CD4-positive, alpha-beta memory T cell (primary cell): Measurements from ENCODE around the gene TSPAN14. TPM values are rescaled to one million over a fixed set of nuclear protein-coding genes. Genes with fewer than 3 reads are reported as not detected.
A peak's percentile ranks its signal among the peaks of the same experiment; 100 is the strongest.

ENCODE experiments used
- CTCF ChIA-PET: fragments of 350-600 bp; sonication (Branson Sonifier 250); formaldehyde crosslinking; loops from one replicate; lab custom pipeline; 2021; ENCODE audit warnings: inconsistent platforms; ENCODE audit not compliant: partially characterized antibody; lab: Charles Lee
- POLR2A ChIA-PET: fragments of 350-600 bp; sonication (Branson Sonifier 250); formaldehyde crosslinking; loops from one replicate; lab custom pipeline; 2021; ENCODE audit not compliant: partially characterized antibody; lab: Charles Lee
- DNase-seq, 5 donors: peaks; one replicate each; pipeline versions ENCODE4 v3.0.0 to v3.0.0-alpha.2; 2020 to 2022; ENCODE audit warnings: mixed read lengths in 1 of 5
- H3K27ac ChIP-seq: one replicate; pipeline ENCODE4 v1.7.0; 2013; ENCODE audit warnings: low read depth, low read length
- H3K27me3 ChIP-seq: 2 replicates; pipeline ENCODE4 v1.7.0; 2013; ENCODE audit warnings: mild to moderate bottlenecking, low read length, moderate library complexity; ENCODE audit not compliant: insufficient read depth
- H3K36me3 ChIP-seq: 2 replicates; pipeline ENCODE4 v1.7.0; 2013; ENCODE audit warnings: mild to moderate bottlenecking, low read length, moderate library complexity; ENCODE audit not compliant: insufficient read depth
- H3K4me1 ChIP-seq: 2 replicates; pipeline ENCODE4 v1.7.0; 2013; ENCODE audit warnings: mild to moderate bottlenecking, low read length, moderate library complexity; ENCODE audit not compliant: insufficient read depth
- H3K4me3 ChIP-seq, 2 donors: one replicate each; pipeline ENCODE4 v1.7.0; 2013; ENCODE audit warnings: low read length in 2 of 2, mild to moderate bottlenecking in 1 of 2
- H3K9me3 ChIP-seq, 2 donors: one replicate each; pipeline ENCODE4 v1.7.0; 2013; ENCODE audit warnings: low read length in 2 of 2, control low read depth in 1 of 2; ENCODE audit not compliant: control insufficient read depth in 1 of 2
- H3K27ac Mint-ChIP-seq, 7 donors: one replicate each; pipeline ENCODE4 v1.8.0; 2020 to 2021; ENCODE audit warnings: mixed read lengths in 7 of 7, mild to moderate bottlenecking in 6 of 7, inconsistent platforms in 3 of 7, moderate library complexity in 3 of 7
- H3K27me3 Mint-ChIP-seq, 2 donors: one replicate each; pipeline ENCODE4 v1.8.0; 2020 to 2021; ENCODE audit warnings: mixed read lengths in 2 of 2
- H3K36me3 Mint-ChIP-seq, 2 donors: one replicate each; pipeline ENCODE4 v1.8.0; 2020 to 2021; ENCODE audit warnings: mixed read lengths in 2 of 2, inconsistent platforms in 1 of 2, mild to moderate bottlenecking in 1 of 2
- H3K4me1 Mint-ChIP-seq, 4 donors: one replicate each; pipeline ENCODE4 v1.8.0; 2020 to 2021; ENCODE audit warnings: mixed read lengths in 4 of 4, mild to moderate bottlenecking in 1 of 4
- H3K4me3 Mint-ChIP-seq, 8 donors: one replicate each; pipeline ENCODE4 v1.8.0; 2020 to 2021; ENCODE audit warnings: mixed read lengths in 8 of 8, mild to moderate bottlenecking in 7 of 8, moderate library complexity in 6 of 8, inconsistent platforms in 3 of 8
- H3K9me3 Mint-ChIP-seq, 8 donors: one replicate each; pipeline ENCODE4 v1.8.0; 2020 to 2021; ENCODE audit warnings: mixed read lengths in 8 of 8, mild to moderate bottlenecking in 5 of 8, inconsistent platforms in 3 of 8, moderate library complexity in 1 of 8
- intact Hi-C: fragments of 100-400 bp; cut with micrococcal nuclease; formaldehyde crosslinking; loops from one replicate; pipeline ENCODE4 v1.15.1; 2023
- polyA plus RNA-seq, 2 donors: library from polyadenylated mRNA; unstranded; fragments of 300-500 nt; fragmentation: Illumina TruSeq; gene quantifications; one replicate each; pipeline ENCODE4 v1.2.3, GENCODE V29; 2021
- total RNA-seq, 2 experiments: library from RNA; stranded (reverse); gene quantifications; one replicate each; pipeline ENCODE4 v1.2.3, GENCODE V29; 2021

Gene TSPAN14
- total and polyA plus RNA-seq, 4 experiments from 2014 or later: 148 to 246 (median 152) TPM

DNA sequence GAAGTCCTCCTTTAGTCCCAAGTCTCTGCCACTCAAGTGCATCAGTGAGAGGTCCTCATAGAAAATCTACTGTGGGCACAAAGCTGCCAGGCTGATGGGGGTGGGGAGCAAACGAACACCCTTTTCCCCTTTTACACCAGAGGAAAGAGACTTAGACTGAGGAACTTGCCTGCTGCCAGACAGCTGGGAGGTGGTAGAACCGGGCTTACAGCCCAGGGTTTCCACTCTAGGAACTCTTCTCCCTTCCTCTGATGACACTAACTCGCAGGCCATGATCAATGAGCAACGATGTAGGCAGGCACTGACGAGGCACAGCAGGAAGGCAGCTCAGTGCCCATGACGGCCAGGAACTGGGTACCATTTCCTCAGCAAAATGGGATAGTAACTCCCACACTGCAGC, 72.6 kb downstream of the TSPAN14 start:
- Mint-ChIP-seq H3K4me1 (peaks cover 53 to 88% (median 72%) of the 10 kb centered on the region in 4 donors), H3K9me3 (no peaks in the 10 kb centered on the region), H3K27ac (peak overlapping the region; percentile 55 to 94 (median 89)), H3K4me3 (peak overlapping the region in 7 of 8 donors; percentile 43 to 80 (median 62)), H3K27me3 (no peaks in the 10 kb centered on the region), H3K36me3 (peaks cover 0 to 15% of the 10 kb centered on the region in 2 donors)
- ChIA-PET POLR2A (interaction anchor here (1.3 to 3.2 kb wide), 4 partner anchors 12 to 82 kb away, joined by 3 to 10 read pairs (median 4); no protein-coding TSS in a partner anchor), CTCF (interaction anchor here (1.7 to 2.3 kb wide), 3 partner anchors 10 to 82 kb away, joined by 4 to 11 read pairs (median 8); no protein-coding TSS in a partner anchor)
- Histone ChIP-seq H3K27me3 (no peaks in the 10 kb centered on the region), H3K4me1 (peaks cover 74% of the 10 kb centered on the region), H3K4me3 (no peak overlapping the region), H3K27ac (peak overlapping the region; percentile 10), H3K36me3 (no peaks in the 10 kb centered on the region), H3K9me3 (no peaks in the 10 kb centered on the region)
- intact Hi-C loops: no loop called here
- DNase-seq: no peak

DNA sequence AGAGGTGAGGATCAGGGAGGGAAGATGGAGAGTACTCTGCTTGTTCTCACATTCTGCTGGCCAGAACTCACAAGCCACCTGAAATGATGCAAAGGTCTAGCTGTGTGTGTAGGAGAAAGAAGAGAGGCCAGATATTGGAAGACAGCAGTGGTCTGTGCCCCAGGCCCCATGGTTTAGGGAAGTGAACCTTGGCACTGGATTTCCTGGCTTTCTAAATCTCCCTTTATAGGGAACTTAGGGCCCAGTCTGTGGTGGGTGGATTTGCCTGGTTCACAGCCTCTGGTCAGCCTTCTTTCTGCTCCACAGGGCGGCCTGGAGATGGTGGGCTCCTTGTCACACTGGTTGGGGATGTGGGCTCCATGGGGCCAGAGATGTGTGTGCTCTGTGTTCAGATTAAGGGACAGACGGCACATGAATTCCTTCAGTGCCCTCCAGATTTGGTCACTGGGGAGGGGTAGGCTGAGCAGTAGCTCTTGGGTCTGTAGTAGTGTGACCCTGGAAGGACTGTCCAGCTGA, 74.1 kb downstream of the TSPAN14 start:
- intact Hi-C loops: loop anchor here (2.0 kb wide), 1 partner anchor 23 kb away; no protein-coding TSS in a partner anchor
- no peaks in the 10 kb centered on the region for H3K36me3 ChIP-seq
- peaks cover 84% of the 10 kb centered on the region for H3K4me1 ChIP-seq
- ChIA-PET CTCF (interaction anchor here (1.0 to 2.3 kb wide), 4 partner anchors 9 to 85 kb away, joined by 3 to 11 read pairs (median 6); no protein-coding TSS in a partner anchor), POLR2A (interaction anchor here (0.5 to 1.7 kb wide), 2 partner anchors 14 to 1491 kb away, joined by 4 to 5 read pairs; no protein-coding TSS in a partner anchor)
- H3K27me3 ChIP-seq: no peaks in the 10 kb centered on the region
- Mint-ChIP-seq H3K36me3 (peaks cover 0 to 18% of the 10 kb centered on the region in 2 donors), H3K4me3 (peak overlapping the region in 4 of 8 donors; percentile 10 to 86 (median 44)), H3K4me1 (peaks cover 52 to 93% (median 80%) of the 10 kb centered on the region in 4 donors), H3K27ac (peak overlapping the region; percentile 57 to 93 (median 66)), H3K9me3 (peaks cover 0 to 2% (median 0%) of the 10 kb centered on the region in 8 donors), H3K27me3 (no peaks in the 10 kb centered on the region)
- no peaks in the 10 kb centered on the region for H3K9me3 ChIP-seq
- DNase-seq: no peak
- no peak overlapping the region for H3K4me3 ChIP-seq
- H3K27ac ChIP-seq: no peak overlapping the region

GRCh38 chr10:80528901-80529300, 74.8 kb downstream of the TSPAN14 start:
- no peaks in the 10 kb centered on the region for H3K9me3 ChIP-seq
- intact Hi-C loops: loop anchor here (2.0 kb wide), 1 partner anchor 24 kb away; no protein-coding TSS in a partner anchor
- CTCF ChIA-PET: interaction anchor here (1.0 kb wide), 1 partner anchor 86 kb away, joined by 3 read pairs; no protein-coding TSS in a partner anchor
- peaks cover 0 to 2% (median 0%) of the 10 kb centered on the region in 8 donors for H3K9me3 Mint-ChIP-seq
- H3K27me3 ChIP-seq: no peaks in the 10 kb centered on the region
- H3K27me3 Mint-ChIP-seq: no peaks in the 10 kb centered on the region
- H3K4me3 Mint-ChIP-seq: peak overlapping the region in 5 of 8 donors; percentile 54 to 86 (median 79)
- POLR2A ChIA-PET: no interaction called here
- no peak for DNase-seq
- H3K4me1 Mint-ChIP-seq: peaks cover 49 to 87% (median 77%) of the 10 kb centered on the region in 4 donors
- no peak overlapping the region for H3K4me3 ChIP-seq
- H3K27ac Mint-ChIP-seq: peak overlapping the region; percentile 60 to 96 (median 87)
- H3K4me1 ChIP-seq: peaks cover 80% of the 10 kb centered on the region
- no peaks in the 10 kb centered on the region for H3K36me3 ChIP-seq
- H3K36me3 Mint-ChIP-seq: peaks cover 0 to 18% of the 10 kb centered on the region in 2 donors
- H3K27ac ChIP-seq: no peak overlapping the region

DNA sequence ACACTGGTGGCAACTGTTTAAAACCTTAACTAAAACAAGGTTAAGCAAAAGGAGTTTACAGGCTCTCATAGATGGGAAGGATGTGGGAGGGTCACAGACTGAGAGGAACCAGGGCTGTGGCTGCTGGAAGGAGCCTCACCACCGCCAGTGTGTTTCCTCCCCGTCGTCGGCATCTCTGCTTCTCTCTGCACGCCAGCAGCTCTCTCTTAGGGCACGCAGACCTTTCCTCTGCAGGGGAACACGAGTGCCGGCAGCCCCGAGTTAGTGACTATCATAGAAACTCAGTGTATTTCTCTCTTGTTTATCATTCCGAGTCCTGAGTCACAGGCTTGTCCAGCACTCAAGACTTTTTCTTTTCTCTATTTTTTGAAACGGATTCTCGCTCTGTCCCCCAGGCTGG, 75.5 kb downstream of the TSPAN14 start:
- Histone ChIP-seq H3K4me1 (peaks cover 77% of the 10 kb centered on the region), H3K9me3 (no peaks in the 10 kb centered on the region), H3K36me3 (no peaks in the 10 kb centered on the region), H3K27ac (peak overlapping the region; percentile 19), H3K27me3 (no peaks in the 10 kb centered on the region), H3K4me3 (no peak overlapping the region)
- POLR2A ChIA-PET: interaction anchor here (0.9 to 1.4 kb wide), 4 partner anchors 9 to 70 kb away, joined by 3 to 5 read pairs (median 4); no protein-coding TSS in a partner anchor
- no peaks in the 10 kb centered on the region for H3K27me3 Mint-ChIP-seq
- CTCF ChIA-PET: interaction anchor here (1.9 to 2.8 kb wide), 5 partner anchors 18 to 151 kb away, joined by 7 to 19 read pairs (median 12); no protein-coding TSS in a partner anchor
- H3K9me3 Mint-ChIP-seq: peaks cover 0 to 2% (median 0%) of the 10 kb centered on the region in 8 donors
- H3K4me3 Mint-ChIP-seq: peak overlapping the region; percentile 26 to 86 (median 70)
- peaks cover 44 to 80% (median 71%) of the 10 kb centered on the region in 4 donors for H3K4me1 Mint-ChIP-seq
- H3K27ac Mint-ChIP-seq: peak overlapping the region; percentile 65 to 96 (median 87)
- intact Hi-C loops: loop anchor here (1.0 to 10.0 kb wide), 3 partner anchors 25 to 155 kb away; no protein-coding TSS in a partner anchor
- peak; percentile 42 to 65 (median 60) for DNase-seq
- peaks cover 0 to 18% of the 10 kb centered on the region in 2 donors for H3K36me3 Mint-ChIP-seq

GRCh38 chr10:80530251-80530650, 76.1 kb downstream of the TSPAN14 start:
- ChIA-PET POLR2A (interaction anchor here (0.9 to 1.6 kb wide), 10 partner anchors 10 to 71 kb away, joined by 3 to 5 read pairs (median 4); no protein-coding TSS in a partner anchor), CTCF (interaction anchor here (1.4 to 2.8 kb wide), 6 partner anchors 19 to 152 kb away, joined by 6 to 19 read pairs (median 10); no protein-coding TSS in a partner anchor)
- Histone ChIP-seq H3K36me3 (no peaks in the 10 kb centered on the region), H3K9me3 (no peaks in the 10 kb centered on the region), H3K27me3 (no peaks in the 10 kb centered on the region), H3K4me1 (peaks cover 71% of the 10 kb centered on the region), H3K4me3 (no peak overlapping the region), H3K27ac (peak overlapping the region; percentile 19)
- intact Hi-C loops: loop anchor here (1.0 to 10.0 kb wide), 2 partner anchors 86 to 155 kb away; no protein-coding TSS in a partner anchor
- H3K27ac Mint-ChIP-seq: peak overlapping the region; percentile 65 to 96 (median 87)
- H3K4me1 Mint-ChIP-seq: peaks cover 44 to 79% (median 67%) of the 10 kb centered on the region in 4 donors
- no peaks in the 10 kb centered on the region for H3K27me3 Mint-ChIP-seq
- peaks cover under 1 to 18% of the 10 kb centered on the region in 2 donors for H3K36me3 Mint-ChIP-seq
- H3K9me3 Mint-ChIP-seq: peaks cover 0 to 2% (median 0%) of the 10 kb centered on the region in 8 donors
- peak overlapping the region in 7 of 8 donors; percentile 34 to 86 (median 75) for H3K4me3 Mint-ChIP-seq
- peak in 3 of 5 donors; percentile 22 to 58 (median 36) for DNase-seq

DNA sequence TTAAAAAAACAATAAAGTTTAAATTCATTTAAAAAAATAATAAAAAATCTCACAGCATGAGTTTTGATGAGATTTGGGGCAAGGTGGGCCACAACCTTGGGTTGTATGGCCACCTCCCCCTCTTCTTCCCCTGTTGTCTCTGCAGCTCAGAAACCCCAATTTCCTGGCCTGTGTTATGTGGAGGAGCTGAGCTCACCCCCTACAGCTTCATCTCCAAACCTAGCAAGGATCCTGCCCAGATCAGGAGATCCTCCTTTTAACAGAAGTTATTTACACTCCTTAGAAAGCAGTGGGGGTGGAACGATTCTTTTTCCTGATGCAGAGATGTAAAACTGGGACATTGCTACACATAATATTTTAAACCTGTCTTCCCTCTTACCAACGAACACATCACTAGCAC, 76.7 kb downstream of the TSPAN14 start:
- no peaks in the 10 kb centered on the region for H3K36me3 ChIP-seq
- ChIA-PET POLR2A (interaction anchor here (0.9 to 1.6 kb wide), 7 partner anchors 11 to 43 kb away, joined by 3 to 5 read pairs (median 3); no protein-coding TSS in a partner anchor), CTCF (interaction anchor here (1.4 to 2.8 kb wide), 6 partner anchors 20 to 153 kb away, joined by 6 to 19 read pairs (median 10); no protein-coding TSS in a partner anchor)
- H3K4me3 ChIP-seq: no peak overlapping the region
- Mint-ChIP-seq H3K27me3 (no peaks in the 10 kb centered on the region), H3K4me1 (peaks cover 41 to 77% (median 66%) of the 10 kb centered on the region in 4 donors), H3K9me3 (peaks cover 0 to 2% (median 0%) of the 10 kb centered on the region in 8 donors), H3K27ac (peak overlapping the region; percentile 23 to 94 (median 69)), H3K4me3 (peak overlapping the region in 6 of 8 donors; percentile 2 to 77 (median 64)), H3K36me3 (peaks cover 3 to 21% of the 10 kb centered on the region in 2 donors)
- peaks cover 65% of the 10 kb centered on the region for H3K4me1 ChIP-seq
- intact Hi-C loops: loop anchor here (1.0 to 10.0 kb wide), 2 partner anchors 87 to 156 kb away; no protein-coding TSS in a partner anchor
- DNase-seq: peak in 1 of 5 donors; percentile 22
- H3K27me3 ChIP-seq: no peaks in the 10 kb centered on the region
- no peaks in the 10 kb centered on the region for H3K9me3 ChIP-seq
- no peak overlapping the region for H3K27ac ChIP-seq
